GM13976 (cell line): ENCODE measurements around the gene NEURL1B.

ENCODE experiments used
- DNase-seq: peaks from one replicate; pipeline ENCODE4 v3.0.0; 2012; ENCODE audit warnings: low spot score
- in situ Hi-C: fragments of 300-500 bp; cut with MboI; formaldehyde crosslinking; loops from one replicate; pipeline ENCODE4 v1.12.0; 2022; ENCODE audit warnings: low sequenced_read_pairs, mixed read lengths, inconsistent platforms; ENCODE audit not compliant: unreplicated experiment
- TF ChIP-seq, protein P1 (sequence below): IDR thresholded peaks from 2 replicates; pipeline ENCODE4 v1.5.1; 2012; ENCODE audit warnings: borderline replicate concordance, mild to moderate bottlenecking; ENCODE audit not compliant: insufficient read depth; ENCODE audit errors: extremely low read depth, missing control alignments, control extremely low read depth

The NEURL1B gene

DNA sequence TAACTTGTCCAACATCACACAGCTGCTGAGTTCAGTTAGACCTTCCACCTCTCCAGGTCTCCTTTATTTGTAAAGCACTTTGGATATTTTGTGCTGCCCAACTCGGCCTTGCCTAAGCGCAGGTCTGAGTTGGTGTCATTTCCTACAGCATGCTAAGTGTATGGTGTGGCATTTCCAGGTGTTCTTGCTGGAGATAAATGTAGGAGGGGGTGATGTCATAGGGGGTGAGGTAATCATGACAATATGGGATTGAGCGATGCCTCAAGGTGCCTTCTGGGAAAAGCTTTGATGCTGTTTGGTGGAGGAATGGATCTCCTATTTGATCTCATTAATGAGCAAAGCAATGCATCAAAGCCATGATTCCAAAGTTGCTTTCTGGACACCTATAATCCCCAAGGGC, 32.3 kb upstream of the NEURL1B start:
- TF ChIP-seq, protein P1, sequence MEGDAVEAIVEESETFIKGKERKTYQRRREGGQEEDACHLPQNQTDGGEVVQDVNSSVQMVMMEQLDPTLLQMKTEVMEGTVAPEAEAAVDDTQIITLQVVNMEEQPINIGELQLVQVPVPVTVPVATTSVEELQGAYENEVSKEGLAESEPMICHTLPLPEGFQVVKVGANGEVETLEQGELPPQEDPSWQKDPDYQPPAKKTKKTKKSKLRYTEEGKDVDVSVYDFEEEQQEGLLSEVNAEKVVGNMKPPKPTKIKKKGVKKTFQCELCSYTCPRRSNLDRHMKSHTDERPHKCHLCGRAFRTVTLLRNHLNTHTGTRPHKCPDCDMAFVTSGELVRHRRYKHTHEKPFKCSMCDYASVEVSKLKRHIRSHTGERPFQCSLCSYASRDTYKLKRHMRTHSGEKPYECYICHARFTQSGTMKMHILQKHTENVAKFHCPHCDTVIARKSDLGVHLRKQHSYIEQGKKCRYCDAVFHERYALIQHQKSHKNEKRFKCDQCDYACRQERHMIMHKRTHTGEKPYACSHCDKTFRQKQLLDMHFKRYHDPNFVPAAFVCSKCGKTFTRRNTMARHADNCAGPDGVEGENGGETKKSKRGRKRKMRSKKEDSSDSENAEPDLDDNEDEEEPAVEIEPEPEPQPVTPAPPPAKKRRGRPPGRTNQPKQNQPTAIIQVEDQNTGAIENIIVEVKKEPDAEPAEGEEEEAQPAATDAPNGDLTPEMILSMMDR = no peak
- in situ Hi-C loops = no loop called here
- DNase-seq = no peak

DNA sequence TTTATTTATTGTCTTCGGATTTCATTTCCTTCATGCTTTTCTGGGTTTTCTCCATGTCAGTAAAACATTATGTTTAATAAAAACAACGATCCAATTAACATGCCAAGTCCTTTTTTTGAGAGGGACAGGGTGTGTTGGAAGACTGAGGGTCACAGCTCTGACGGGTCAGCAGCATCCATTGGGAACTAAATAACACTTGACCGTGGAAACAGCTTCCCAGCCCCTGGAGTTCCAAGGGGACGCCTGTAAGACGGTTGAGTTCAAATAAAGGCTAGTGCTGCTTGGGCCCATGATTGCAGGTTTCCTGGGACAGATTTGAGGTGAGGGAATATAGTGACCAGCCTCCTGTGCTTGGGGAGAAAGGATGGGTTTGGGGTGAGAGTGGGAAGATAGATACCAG, 30.4 kb upstream of the NEURL1B start:
- TF ChIP-seq, protein P1 = no peak
- DNase-seq = no peak

DNA sequence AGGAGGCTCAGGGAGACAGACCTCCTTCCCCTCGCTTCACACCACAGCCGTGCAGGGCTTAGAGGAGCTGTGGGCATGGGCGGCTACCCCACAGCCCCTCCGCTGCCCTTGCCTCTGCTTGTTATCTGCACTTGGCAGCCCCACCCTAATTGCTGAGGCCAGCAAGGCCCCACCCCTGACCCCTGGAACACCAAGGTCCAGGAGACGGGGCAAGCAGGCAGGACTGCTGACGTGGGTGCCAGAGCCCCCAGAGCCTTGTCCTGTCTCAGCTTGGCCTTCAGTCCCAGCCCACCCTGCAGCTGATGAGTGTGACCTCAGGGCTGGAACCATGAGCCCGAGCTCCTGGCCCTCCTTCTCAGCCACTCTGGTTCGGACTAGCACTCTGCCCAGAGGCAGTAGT, 29.1 kb upstream of the NEURL1B start:
- DNase-seq = no peak
- in situ Hi-C loops = no loop called here
- TF ChIP-seq, protein P1 = no peak

More for the DNA sequence above, 30.4 kb upstream of the NEURL1B start:
- in situ Hi-C loops = no loop called here

DNA sequence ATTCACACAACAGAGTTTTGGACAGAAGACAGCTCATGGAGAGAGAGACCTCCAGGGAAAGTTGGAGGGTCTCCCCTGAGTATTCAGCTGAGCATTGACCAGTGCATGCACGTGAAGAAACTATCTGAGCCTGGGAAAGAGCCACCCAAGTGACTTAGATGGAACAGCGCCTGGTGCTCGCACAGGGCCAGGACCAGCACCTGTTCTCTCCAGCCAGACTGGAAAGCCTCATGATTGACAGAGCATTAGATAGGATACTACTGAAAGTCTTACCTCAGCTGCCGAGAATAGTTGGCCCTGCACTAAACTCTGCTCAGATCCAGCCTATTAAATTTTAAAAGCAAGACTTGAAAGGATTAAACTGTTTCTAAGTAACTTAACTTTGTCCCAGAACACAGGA, 28.3 kb upstream of the NEURL1B start:
- in situ Hi-C loops = no loop called here
- no peak for DNase-seq
- TF ChIP-seq, protein P1 = no peak

DNA sequence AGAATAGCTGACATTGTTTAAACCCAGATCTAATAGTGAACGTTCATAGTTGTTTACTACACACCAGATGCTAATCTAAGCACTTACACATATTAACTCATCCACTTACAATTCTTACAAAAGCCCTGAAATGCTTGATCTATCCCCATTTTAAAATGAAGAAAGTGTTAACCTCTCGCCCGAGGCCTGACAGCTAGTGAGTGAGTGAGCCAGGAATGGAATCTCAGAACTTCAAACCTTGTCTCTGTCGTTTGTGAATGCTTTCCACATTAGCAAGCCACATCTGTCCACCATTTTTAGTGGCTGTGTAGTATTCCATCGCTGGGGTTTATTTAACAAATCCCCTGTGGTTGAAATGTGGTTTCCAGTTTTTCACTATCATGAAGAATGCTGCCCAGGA, 24.9 kb upstream of the NEURL1B start:
- no peak for DNase-seq
- in situ Hi-C loops = no loop called here
- TF ChIP-seq, protein P1 = no peak

DNA sequence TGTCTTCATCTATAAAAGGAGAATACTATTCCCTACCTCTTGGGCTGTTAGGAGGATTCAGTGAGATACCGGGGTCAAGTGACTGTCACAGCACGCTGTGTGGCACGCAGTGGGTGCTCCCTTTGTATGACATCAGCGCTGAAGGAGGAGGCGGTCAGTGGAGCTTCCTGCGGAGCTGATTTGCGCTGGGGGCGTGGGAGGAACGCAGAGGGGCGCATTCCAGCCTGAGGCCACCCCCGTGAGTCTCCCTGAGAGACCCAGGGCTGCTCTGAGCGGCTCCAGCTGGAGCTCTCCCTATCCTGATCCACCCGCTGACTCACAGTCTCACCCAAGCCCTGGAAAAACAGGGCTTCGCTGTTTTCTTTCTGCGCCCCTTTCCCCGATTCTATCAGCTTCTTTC, 24.3 kb upstream of the NEURL1B start:
- in situ Hi-C loops = no loop called here
- TF ChIP-seq, protein P1 = no peak
- DNase-seq = no peak

DNA sequence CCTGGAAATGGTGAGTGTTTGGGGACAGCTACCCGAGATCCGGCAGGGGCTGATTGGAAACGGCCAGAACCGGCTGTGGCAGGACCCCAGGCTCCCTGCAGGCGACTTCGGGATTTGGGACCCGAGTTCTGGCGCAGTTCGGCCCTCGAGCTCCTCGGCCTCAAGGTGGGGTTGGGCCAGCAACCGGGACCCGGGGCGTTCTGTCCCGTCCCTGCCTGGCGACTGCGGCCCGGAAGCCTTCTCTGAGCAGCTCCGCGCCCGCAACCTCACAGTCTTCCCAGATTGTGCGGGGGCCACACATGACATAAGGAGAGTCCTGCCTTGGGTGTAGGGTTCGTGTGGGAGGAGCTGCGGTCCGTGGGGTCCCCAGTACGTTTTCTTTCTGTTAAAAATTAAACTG, 23.2 kb upstream of the NEURL1B start:
- no peak for DNase-seq
- in situ Hi-C loops = no loop called here
- TF ChIP-seq, protein P1 = no peak
